HG02759 (cell line): Measurements from ENCODE around the gene NOL6.
"Not testable (repeated sequence)": the region's sequence is repeated elsewhere in the genome, so short reads cannot be mapped to it uniquely, and the experiment has no call there.

Source experiments
- ATAC-seq: cut with Tn5 transposase; IDR thresholded peaks from one replicate; pipeline ENCODE4 v1.9.1; 2021; ENCODE audit warnings: mild to moderate bottlenecking, moderate library complexity; ENCODE audit not compliant: unreplicated experiment

NOL6 gene

DNA sequence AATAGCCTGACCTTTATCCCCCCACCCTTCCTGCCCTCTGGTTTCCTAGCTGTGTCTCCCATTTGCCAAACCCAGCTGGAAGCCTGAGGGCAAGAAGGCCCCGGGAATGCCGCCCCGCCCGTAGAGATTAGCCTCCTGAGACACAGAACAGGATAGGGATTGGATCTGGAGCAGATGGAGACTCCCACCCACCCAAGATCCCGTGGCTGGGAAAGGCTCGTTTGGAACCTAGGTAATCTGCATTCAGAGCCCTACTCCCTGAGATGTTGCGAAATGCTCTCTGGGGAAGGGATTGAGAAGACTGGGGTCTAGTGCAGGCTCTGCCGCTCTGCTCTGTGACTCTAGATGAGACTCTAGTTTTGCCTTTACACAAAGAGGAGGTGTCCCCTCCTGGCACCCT is 37.3 kb downstream of the NOL6 start:
- ATAC-seq, result no peak

DNA sequence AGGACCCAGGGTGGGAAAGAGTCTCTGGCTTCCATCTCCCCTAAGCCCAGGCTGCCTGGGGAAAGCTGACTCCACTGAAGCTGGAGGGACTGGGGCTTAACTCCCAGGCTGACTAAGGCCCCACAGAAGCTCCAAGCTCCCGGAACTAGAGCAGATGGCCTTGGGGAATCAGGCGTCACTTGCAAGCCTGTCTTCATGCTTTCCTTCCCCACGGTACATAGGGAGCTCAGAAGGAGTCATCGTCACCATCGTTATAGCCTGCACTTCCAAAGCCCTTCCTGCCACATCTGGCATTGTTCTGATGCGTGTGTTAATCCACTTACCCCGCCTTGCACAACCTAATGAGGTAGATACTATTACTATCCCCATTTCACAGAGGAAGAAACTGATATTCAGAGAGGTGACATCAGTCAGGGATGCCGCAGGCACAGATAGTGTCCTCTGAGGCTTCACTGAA is 37.9 kb downstream of the NOL6 start:
- no peak for ATAC-seq

- no peak for ATAC-seq
These were observed 39.2 kb downstream of the NOL6 start for GRCh38 chr9:33434317-33435105.

GRCh38 chr9:33433871-33434270 is 39.9 kb downstream of the NOL6 start:
- ATAC-seq, result no peak

- no peak for ATAC-seq
These were observed 42.3 kb downstream of the NOL6 start for GRCh38 chr9:33431420-33431819.

DNA sequence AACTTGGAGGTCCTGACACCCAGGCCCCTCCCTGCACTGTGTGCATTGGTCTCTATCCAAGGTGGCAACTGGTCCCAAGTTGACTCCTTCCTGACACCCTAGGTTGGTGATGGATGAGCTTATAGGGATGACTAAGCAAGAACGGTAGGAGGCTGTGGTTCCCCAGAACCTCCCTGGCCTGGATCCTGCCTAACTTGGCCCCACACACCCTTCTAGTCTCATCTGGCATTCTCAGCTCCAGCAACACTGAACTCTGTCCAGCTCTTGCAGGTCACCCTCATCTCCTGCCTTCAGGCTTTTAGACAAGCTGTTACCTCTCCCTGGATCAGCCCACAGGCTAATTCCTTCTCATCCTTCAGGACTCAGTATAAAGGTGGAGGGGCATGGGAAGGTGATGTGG is 42.8 kb downstream of the NOL6 start:
- ATAC-seq, result no peak

DNA sequence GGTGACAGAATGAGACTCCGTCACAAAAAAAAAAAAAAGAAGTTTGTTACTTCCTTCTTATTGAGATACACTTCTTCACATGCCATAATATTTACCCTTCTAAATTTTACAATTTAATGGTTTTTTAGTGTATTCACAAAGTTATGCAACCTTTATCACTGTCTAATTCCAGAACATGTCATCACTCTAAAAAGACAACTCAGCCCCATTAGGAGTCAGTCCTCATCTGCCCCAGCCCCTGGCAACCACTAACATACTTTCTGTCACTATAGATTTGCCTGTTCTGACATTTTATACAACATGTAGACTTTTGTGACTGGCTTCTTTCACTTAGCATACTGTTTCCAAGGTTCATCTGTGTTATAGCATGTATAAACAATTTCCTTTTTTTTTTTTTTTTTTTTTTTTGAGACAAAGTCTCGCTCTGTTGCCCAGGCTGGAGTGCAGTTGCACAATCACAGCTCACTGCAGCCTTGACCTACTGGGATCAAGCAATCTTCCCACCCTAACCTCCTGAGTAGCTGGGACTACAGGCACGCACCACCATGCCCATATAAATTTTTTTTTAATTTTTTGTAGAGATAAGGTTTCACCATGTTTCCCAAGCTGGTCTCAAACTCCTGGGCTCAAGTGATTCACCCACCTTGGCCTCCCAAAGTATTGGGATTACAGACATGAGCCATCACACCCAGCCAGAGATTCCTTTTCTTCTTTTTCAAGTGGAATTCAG is 44.3 kb downstream of the NOL6 start:
- no peak for ATAC-seq

DNA sequence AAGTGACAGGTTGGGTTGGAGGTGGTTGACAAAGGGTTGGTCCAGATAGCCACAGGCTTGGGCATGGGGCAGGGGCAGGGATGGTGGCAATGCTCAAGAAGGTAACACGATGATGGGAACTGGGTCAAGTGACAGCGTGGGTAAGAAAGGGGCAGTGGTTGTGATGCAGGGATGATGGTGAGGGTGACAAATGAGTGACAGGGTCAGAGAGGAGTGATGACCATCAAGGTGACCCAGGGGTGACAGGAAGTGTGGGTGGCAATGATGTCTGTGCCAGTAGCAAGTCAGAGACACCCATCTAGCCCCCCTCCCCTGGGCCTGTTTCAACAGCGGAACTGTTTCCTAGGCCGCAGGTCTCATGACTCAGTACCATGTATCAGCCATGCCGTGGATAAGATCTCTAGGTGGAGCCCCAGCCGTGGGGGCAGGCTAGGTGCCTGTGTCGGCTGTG is 46.9 kb downstream of the NOL6 start:
- no peak for ATAC-seq

DNA sequence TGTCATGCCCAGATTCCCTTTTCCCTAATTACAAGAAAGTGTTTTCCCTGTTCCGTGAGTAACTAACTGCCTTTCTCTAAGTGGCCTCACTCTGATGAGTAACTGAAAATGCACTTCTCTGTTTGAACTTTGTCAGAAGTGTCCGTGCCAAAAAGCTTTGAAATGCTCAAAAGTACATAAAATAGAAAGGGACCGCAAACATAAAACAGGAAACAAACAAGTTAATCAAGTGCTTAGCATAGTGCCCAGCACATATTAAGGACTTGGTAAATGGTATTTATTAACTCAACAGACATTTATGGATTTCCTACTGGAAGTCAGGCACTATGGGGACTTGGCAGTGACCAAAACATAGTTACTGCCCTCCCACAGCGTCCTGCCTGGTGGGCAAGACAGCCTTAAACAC is 48.6 kb downstream of the NOL6 start:
- no peak for ATAC-seq

DNA sequence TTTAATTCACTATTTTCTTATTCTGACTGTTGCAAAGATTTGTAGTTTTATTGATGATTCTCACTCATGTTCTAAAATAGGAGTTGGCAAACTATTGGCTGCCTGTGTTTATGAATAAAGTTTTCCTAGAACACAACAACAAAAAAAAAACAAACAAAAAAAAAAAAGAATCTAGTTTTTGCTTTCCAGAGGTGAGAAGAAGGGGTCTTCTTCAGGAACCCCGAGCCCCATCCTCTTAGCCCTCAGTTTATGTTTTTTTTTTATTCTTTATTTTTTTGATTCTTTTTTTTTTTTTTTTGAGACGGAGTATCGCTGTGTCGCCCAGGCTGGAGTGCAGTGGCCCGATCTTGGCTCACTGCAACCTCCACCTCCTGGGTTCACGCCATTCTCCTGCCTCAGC is 49.2 kb downstream of the NOL6 start:
- not testable (repeated sequence) for ATAC-seq

GRCh38 chr9:33424043-33424442 is 49.7 kb downstream of the NOL6 start:
- not testable (repeated sequence) for ATAC-seq

DNA sequence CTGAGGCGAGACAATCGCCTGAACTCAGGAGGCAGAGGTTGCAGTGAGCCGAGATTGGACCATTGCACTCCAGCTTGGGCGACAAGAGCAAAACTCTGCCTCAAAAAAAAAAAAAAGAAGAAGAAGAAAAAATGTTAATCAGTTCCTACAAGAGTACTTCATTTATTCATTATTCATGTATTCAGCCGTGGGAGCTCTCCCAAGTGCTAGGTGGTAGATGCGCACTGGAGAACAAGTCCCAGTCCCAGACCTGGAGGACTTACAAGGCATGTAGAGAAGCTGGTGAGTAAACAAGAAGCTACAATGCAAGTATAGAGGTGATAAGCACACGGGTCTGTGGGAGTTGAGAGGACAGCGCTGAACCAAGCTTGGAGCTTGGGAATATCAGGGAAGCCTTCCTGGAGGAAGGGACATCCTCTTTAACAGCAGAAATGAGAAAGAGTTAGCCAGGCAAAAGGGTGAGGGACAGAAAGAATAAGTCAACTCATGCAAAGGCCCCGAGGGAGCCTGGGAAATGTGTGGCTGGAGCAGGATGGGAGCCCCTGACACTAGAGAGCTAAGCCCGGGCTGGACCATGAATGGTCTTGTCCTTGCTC is 53.9 kb downstream of the NOL6 start:
- ATAC-seq, result no peak

GRCh38 chr9:33418090-33418489 is 55.6 kb downstream of the NOL6 start:
- no peak for ATAC-seq

- ATAC-seq, result no peak
These were observed 56.7 kb downstream of the NOL6 start for GRCh38 chr9:33416996-33417395.

- ATAC-seq, result no peak
These were observed 58.2 kb downstream of the NOL6 start for GRCh38 chr9:33415501-33416038.

- ATAC-seq, result no peak
These were observed 58.7 kb downstream of the NOL6 start for GRCh38 chr9:33414889-33415500.

DNA sequence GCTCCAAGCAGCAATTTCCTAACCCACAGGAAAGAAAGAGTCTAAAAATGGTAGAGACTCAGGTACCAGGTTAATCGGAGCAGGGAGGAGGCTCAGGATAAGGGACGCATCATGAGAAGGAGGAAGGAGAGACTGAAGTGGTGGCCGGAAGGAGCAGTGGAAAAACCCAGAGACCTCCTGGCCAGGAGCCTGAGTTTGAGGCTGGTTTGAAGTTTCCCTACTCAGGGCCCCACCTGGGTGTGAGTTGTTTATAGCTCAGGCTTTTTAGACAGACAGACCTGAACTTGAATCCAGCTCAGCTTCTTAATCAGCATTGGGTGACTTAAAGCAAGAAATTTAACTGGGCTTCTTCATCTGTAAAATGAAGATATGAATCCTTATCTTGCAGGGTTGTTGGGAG is 59.5 kb downstream of the NOL6 start:
- ATAC-seq, result no peak
